ENCODE results near the gene ANKRD11.

DNA sequence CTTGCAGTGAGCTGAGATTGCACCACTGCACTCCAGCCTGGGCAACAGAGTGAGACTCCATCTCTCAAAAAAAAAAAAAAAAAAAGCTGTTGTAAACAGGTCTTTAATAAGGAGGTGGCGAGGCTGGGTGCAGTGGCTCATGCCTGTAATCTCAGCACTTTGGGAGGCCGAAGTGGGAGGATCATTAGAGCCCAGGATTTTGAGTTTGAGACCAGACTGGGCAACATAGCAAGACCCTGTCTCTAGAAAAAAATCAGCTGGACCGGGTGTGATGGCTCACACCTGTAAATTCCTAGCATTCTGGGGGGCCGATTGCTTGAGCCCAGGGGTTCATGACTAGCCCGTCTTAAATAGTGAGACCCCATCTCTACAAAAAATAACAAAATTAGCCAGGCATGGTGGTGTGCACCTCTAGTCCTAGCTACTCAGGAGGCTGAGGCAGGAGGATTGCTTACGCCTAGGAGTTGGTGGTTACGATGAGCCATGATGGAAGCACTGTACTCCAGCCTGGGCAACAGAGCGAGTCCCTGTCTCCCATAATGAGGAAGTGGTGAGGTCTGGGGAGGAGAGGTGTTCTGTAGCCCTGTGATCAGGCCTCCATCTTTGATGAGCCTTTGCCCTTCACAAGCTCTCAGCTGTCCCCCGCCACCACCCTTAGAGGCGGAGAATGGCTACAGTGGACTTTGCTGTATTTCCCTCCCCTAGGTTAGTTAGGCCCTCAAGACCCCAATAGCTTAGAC, 236.6 kb downstream of the ANKRD11 start:
- no peak for TF ChIP-seq POLR2AphosphoS5 (IDR thresholded peaks at IDR 0.05; ENCODE audit: low read depth, low read length)
- TF ChIP-seq TAF1 (IDR thresholded peaks at IDR 0.05; ENCODE audit: borderline replicate concordance, insufficient read depth, low read length) = no peak
- TF ChIP-seq, protein P1, sequence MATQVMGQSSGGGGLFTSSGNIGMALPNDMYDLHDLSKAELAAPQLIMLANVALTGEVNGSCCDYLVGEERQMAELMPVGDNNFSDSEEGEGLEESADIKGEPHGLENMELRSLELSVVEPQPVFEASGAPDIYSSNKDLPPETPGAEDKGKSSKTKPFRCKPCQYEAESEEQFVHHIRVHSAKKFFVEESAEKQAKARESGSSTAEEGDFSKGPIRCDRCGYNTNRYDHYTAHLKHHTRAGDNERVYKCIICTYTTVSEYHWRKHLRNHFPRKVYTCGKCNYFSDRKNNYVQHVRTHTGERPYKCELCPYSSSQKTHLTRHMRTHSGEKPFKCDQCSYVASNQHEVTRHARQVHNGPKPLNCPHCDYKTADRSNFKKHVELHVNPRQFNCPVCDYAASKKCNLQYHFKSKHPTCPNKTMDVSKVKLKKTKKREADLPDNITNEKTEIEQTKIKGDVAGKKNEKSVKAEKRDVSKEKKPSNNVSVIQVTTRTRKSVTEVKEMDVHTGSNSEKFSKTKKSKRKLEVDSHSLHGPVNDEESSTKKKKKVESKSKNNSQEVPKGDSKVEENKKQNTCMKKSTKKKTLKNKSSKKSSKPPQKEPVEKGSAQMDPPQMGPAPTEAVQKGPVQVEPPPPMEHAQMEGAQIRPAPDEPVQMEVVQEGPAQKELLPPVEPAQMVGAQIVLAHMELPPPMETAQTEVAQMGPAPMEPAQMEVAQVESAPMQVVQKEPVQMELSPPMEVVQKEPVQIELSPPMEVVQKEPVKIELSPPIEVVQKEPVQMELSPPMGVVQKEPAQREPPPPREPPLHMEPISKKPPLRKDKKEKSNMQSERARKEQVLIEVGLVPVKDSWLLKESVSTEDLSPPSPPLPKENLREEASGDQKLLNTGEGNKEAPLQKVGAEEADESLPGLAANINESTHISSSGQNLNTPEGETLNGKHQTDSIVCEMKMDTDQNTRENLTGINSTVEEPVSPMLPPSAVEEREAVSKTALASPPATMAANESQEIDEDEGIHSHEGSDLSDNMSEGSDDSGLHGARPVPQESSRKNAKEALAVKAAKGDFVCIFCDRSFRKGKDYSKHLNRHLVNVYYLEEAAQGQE (IDR thresholded peaks at IDR 0.05; ENCODE audit: insufficient read depth in 1 of 2, low read depth in 2 of 2, low read length in 2 of 2) = no peak
- no peak for TF ChIP-seq SIN3A (IDR thresholded peaks at IDR 0.05; ENCODE audit: borderline replicate concordance, insufficient read depth, low read length)
- no peak for TF ChIP-seq FOXP2 (optimal IDR thresholded peaks at IDR 0.05; ENCODE audit: borderline replicate concordance, extremely low read depth, extremely low read length, insufficient read depth)
